Measurements from ENCODE around the gene PRELID2. TPM values are rescaled to one million over a fixed set of nuclear protein-coding genes. Genes with fewer than 3 reads are reported as not detected.

Gene PRELID2
- total RNA-seq, 2 donors from 2014 or later: 13.9 to 37.6 TPM

DNA sequence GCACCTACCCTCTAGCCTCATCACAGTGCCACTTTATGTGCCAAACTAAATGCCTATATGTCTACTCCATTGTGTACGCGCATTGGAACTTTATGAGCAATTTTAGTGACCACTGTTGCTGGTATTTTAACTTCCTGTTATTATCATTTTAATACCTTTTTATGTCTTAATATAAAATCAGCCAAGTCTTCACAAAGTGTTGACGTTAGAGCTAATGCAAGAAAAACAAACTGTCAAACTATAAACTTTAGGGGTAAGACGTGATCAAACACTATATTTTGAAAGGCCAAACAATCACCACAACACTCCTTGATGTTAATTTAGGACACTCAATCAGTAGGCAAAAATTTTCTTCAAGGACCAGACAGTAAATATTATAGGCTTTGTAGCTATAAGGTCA, 73.9 kb downstream of the PRELID2 start:
- Histone ChIP-seq H3K36me3 (peaks cover 4% of the 10 kb centered on the region), H3K4me1 (no peaks in the 10 kb centered on the region), H3K27me3 (no peaks in the 10 kb centered on the region), H3K4me3 (no peak overlapping the region), H3K27ac (no peak overlapping the region), H3K9me3 (no peaks in the 10 kb centered on the region)
- DNase-seq (ENCODE audit: low spot score): no peak
- TF ChIP-seq, protein P1, sequence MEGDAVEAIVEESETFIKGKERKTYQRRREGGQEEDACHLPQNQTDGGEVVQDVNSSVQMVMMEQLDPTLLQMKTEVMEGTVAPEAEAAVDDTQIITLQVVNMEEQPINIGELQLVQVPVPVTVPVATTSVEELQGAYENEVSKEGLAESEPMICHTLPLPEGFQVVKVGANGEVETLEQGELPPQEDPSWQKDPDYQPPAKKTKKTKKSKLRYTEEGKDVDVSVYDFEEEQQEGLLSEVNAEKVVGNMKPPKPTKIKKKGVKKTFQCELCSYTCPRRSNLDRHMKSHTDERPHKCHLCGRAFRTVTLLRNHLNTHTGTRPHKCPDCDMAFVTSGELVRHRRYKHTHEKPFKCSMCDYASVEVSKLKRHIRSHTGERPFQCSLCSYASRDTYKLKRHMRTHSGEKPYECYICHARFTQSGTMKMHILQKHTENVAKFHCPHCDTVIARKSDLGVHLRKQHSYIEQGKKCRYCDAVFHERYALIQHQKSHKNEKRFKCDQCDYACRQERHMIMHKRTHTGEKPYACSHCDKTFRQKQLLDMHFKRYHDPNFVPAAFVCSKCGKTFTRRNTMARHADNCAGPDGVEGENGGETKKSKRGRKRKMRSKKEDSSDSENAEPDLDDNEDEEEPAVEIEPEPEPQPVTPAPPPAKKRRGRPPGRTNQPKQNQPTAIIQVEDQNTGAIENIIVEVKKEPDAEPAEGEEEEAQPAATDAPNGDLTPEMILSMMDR (IDR thresholded peaks at IDR 0.05): no peak

DNA sequence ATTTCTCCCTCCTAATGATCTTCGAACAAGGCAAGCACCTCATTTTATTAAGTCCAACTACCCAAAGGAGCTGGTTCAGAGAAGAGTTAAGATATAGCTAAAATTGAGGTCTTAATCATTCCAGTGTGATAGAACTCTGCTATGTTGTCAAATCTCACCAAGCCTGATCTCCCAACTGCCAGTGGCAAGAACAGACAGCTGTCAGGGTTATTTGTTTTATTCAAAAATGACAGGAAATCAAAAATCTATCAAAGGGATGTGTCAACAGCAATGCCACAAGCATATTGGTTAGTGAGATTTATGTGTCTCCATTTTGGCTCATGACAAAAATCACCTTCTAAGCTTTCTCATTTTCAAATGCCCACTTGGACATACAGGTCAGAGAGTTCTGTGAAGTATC, 74.5 kb downstream of the PRELID2 start:
- H3K27ac ChIP-seq: no peak overlapping the region
- H3K36me3 ChIP-seq: peaks cover 4% of the 10 kb centered on the region
- H3K4me1 ChIP-seq: no peaks in the 10 kb centered on the region
- H3K4me3 ChIP-seq: no peak overlapping the region
- H3K27me3 ChIP-seq: no peaks in the 10 kb centered on the region
- DNase-seq (ENCODE audit: low spot score): no peak
- TF ChIP-seq, protein P1 (IDR thresholded peaks at IDR 0.05): no peak
- no peaks in the 10 kb centered on the region for H3K9me3 ChIP-seq

DNA sequence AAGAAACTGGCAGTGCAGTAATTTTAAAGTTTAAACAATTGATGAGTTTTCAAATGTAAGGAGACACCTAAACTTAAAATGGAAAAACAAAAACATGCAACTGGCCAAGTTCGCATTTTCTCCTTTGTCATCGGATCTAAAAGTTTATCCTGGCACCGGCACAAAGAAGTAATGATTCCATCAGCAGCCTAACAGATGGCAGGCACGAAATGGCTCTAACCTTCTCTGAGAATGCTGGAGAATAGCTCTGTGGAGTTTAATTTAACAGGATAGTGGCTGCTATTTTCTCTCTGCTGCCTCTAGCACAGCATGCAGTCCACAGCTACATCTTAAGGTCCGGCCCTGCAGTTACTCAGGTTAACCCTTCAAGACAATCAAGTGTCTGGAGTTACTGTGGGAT, 82.2 kb downstream of the PRELID2 start:
- Histone ChIP-seq H3K36me3 (no peaks in the 10 kb centered on the region), H3K27ac (no peak overlapping the region), H3K4me1 (peaks cover 0 to 6% of the 10 kb centered on the region in 2 donors), H3K9me3 (peaks cover 0 to 16% of the 10 kb centered on the region in 2 donors), H3K4me3 (no peak overlapping the region), H3K27me3 (no peaks in the 10 kb centered on the region)
- DNase-seq (ENCODE audit: low spot score): no peak
- TF ChIP-seq, protein P1 (IDR thresholded peaks at IDR 0.05): no peak

DNA sequence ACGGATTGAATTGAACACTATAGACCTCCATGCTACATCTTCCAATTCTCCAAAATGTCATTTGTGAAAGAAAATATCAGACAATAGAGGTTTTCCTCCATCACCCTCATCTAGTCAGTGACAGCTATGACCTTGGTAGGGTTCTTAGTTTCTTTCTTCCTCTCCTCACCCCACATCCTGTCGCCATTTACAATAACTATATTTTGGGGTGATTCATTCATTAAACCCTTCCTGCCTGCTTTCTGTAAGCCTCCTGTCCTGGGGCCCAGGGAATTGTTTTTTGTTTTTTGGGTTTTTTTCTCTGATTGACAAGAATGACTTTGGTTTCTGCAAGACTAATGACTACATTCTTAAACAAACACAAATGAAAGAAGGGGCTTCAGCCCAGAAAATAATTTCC, 82.6 kb downstream of the PRELID2 start:
- no peak overlapping the region for H3K4me3 ChIP-seq
- H3K27ac ChIP-seq: no peak overlapping the region
- peaks cover 0 to 16% of the 10 kb centered on the region in 2 donors for H3K9me3 ChIP-seq
- H3K27me3 ChIP-seq: no peaks in the 10 kb centered on the region
- TF ChIP-seq, protein P1 (IDR thresholded peaks at IDR 0.05): no peak
- no peaks in the 10 kb centered on the region for H3K36me3 ChIP-seq
- peaks cover 0 to 6% of the 10 kb centered on the region in 2 donors for H3K4me1 ChIP-seq
- no peak for DNase-seq (ENCODE audit: low spot score)

DNA sequence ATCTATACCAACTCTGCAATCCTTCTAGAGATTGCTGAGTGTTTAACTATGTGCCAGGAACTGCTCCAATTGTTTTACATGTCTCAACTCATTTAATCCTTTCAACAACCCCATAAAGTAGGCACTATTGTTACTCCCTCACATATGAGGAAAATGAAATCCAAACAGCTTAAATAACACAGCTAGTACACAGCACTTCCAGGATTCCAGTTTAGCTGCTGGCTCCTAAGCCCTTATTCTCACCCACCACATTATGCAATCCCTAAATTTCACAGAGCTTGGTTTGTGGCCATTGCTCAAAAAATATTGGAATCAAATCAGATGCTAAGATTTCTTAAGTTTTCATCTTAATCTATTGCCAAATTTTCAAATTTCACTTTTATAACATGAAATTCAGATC, 84.9 kb downstream of the PRELID2 start:
- no peaks in the 10 kb centered on the region for H3K27me3 ChIP-seq
- no peaks in the 10 kb centered on the region for H3K36me3 ChIP-seq
- H3K4me3 ChIP-seq: no peak overlapping the region
- H3K27ac ChIP-seq: no peak overlapping the region
- DNase-seq (ENCODE audit: low spot score): no peak
- peaks cover 0 to 16% of the 10 kb centered on the region in 2 donors for H3K9me3 ChIP-seq
- H3K4me1 ChIP-seq: peaks cover 0 to 6% of the 10 kb centered on the region in 2 donors
- TF ChIP-seq, protein P1 (IDR thresholded peaks at IDR 0.05): no peak

DNA sequence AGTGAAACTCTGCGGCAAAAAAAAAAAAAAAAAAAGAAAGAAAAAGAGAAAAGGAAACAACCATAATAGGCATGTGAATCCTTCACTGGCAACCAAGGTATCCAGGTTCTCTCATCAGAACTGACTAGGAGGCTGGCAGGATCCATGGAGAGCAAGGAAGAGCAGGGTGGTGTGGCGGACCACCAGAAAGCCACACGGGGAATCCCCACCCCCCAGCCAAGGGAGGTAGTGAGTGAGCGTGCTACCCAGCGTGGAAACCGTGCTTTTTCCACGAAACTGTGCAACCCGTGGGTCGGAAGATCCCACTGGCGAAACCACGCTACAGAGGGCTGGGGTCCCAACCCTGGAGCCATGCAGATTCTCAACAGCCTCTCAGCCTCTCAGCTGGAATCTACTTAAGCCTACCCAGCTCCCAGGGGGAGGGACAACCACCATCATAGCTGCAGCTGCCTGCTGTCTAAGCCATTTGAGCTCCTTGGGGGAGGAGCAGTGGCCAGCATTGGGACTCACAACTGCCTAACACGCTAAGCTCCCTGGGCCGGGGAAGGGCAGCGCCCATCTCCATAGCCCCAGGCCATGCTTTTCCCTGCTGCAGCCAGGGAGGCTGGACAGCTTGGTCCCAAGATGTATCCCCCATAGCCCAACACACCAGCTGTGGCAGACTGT, 91.6 kb downstream of the PRELID2 start:
- H3K4me3 ChIP-seq: no peak overlapping the region
- H3K9me3 ChIP-seq: peaks cover 0 to 4% of the 10 kb centered on the region in 2 donors
- TF ChIP-seq, protein P1 (IDR thresholded peaks at IDR 0.05): no peak
- no peak overlapping the region for H3K27ac ChIP-seq
- no peak for DNase-seq (ENCODE audit: low spot score)
- H3K27me3 ChIP-seq: no peaks in the 10 kb centered on the region
- no peaks in the 10 kb centered on the region for H3K4me1 ChIP-seq
- no peaks in the 10 kb centered on the region for H3K36me3 ChIP-seq

Measured in right atrium auricular region (tissue), 2 donors.